GM21619 (cell line): Measurements from ENCODE around the gene RBBP4.
A peak's percentile ranks its signal among the peaks of the same experiment; 100 is the strongest.
"Not testable (repeated sequence)": the region's sequence is repeated elsewhere in the genome, so short reads cannot be mapped to it uniquely, and the experiment has no call there.

Source experiments
- ATAC-seq: cut with Tn5 transposase; IDR thresholded peaks from one replicate; pipeline ENCODE4 v1.9.1; 2021; ENCODE audit not compliant: unreplicated experiment

The RBBP4 gene

GRCh38 chr1:32685498-32685897, 34.5 kb downstream of the RBBP4 start:
- ATAC-seq, result no peak

GRCh38 chr1:32686387-32686786, 35.4 kb downstream of the RBBP4 start:
- no peak for ATAC-seq

GRCh38 chr1:32693455-32694174, 42.6 kb downstream of the RBBP4 start:
- ATAC-seq, result no peak

GRCh38 chr1:32695098-32695904, 44.3 kb downstream of the RBBP4 start:
- no peak for ATAC-seq

GRCh38 chr1:32696041-32696440, 45.0 kb downstream of the RBBP4 start:
- no peak for ATAC-seq

- ATAC-seq, result not testable (repeated sequence)
These were observed 46.0 kb downstream of the RBBP4 start for GRCh38 chr1:32696996-32697395.

- no peak for ATAC-seq
These were observed 50.5 kb downstream of the RBBP4 start for GRCh38 chr1:32701421-32701911.

- no peak for ATAC-seq
These were observed 51.1 kb downstream of the RBBP4 start for GRCh38 chr1:32701951-32702598.

- no peak for ATAC-seq
These were observed 51.8 kb downstream of the RBBP4 start, which contains the start of gene SYNC for GRCh38 chr1:32702599-32703478. Gene SYNC (minus strand): TSS chr1:32702770. CDS start chr1:32702660, 110 bp downstream.

- no peak for ATAC-seq
These were observed 52.7 kb downstream of the RBBP4 start for GRCh38 chr1:32703479-32704291.

GRCh38 chr1:32705516-32705915, 54.5 kb downstream of the RBBP4 start:
- no peak for ATAC-seq

- no peak for ATAC-seq
These were observed 55.5 kb downstream of the RBBP4 start for GRCh38 chr1:32706491-32706890.

GRCh38 chr1:32709075-32709474, 58.1 kb downstream of the RBBP4 start:
- ATAC-seq, result no peak

GRCh38 chr1:32709476-32709875, 58.5 kb downstream of the RBBP4 start:
- ATAC-seq, result no peak

- not testable (repeated sequence) for ATAC-seq
These were observed 60.2 kb downstream of the RBBP4 start for GRCh38 chr1:32711221-32711620.

- no peak for ATAC-seq
These were observed 62.1 kb downstream of the RBBP4 start for GRCh38 chr1:32713081-32713480.

- ATAC-seq, result no peak
These were observed 63.3 kb downstream of the RBBP4 start for GRCh38 chr1:32714277-32714676.

GRCh38 chr1:32715901-32716311, 64.9 kb downstream of the RBBP4 start:
- no peak for ATAC-seq

- peak; percentile 76 for ATAC-seq
These were observed 65.5 kb downstream of the RBBP4 start for GRCh38 chr1:32716312-32717148.
